ENCODE data around the gene NF2.

Gene NF2

GRCh38 chr22:29734406-29734805 is 131.0 kb downstream of the NF2 start:
- DNase-seq (ENCODE audit: extremely low spot score, insufficient read length, low read depth): no peak
- no peak for FAIRE-seq

- no peak for DNase-seq (ENCODE audit: extremely low spot score, insufficient read length, low read depth)
- no peak for FAIRE-seq
Measured at GRCh38 chr22:29734838-29735237, 131.4 kb downstream of the NF2 start.

GRCh38 chr22:29735416-29735815 is 132.0 kb downstream of the NF2 start:
- DNase-seq (ENCODE audit: extremely low spot score, insufficient read length, low read depth) (no peak), FAIRE-seq (no peak)

- FAIRE-seq (no peak), DNase-seq (ENCODE audit: extremely low spot score, insufficient read length, low read depth) (no peak)
Measured at GRCh38 chr22:29737251-29738117, 134.1 kb downstream of the NF2 start.

GRCh38 chr22:29738118-29738815 is 134.8 kb downstream of the NF2 start:
- FAIRE-seq (no peak), DNase-seq (ENCODE audit: extremely low spot score, insufficient read length, low read depth) (no peak)

- FAIRE-seq: no peak
- DNase-seq (ENCODE audit: extremely low spot score, insufficient read length, low read depth): no peak
Measured at GRCh38 chr22:29739346-29739875, 136.0 kb downstream of the NF2 start.

GRCh38 chr22:29740216-29740615 is 136.8 kb downstream of the NF2 start:
- DNase-seq (ENCODE audit: extremely low spot score, insufficient read length, low read depth) (no peak), FAIRE-seq (no peak)

- DNase-seq (ENCODE audit: extremely low spot score, insufficient read length, low read depth) (no peak), FAIRE-seq (no peak)
Measured at GRCh38 chr22:29741926-29742325, 138.5 kb downstream of the NF2 start.

GRCh38 chr22:29742326-29742725 is 138.9 kb downstream of the NF2 start:
- no peak for FAIRE-seq
- DNase-seq (ENCODE audit: extremely low spot score, insufficient read length, low read depth): no peak

- no peak for DNase-seq (ENCODE audit: extremely low spot score, insufficient read length, low read depth)
- FAIRE-seq: no peak
Measured at GRCh38 chr22:29744902-29745301, 141.5 kb downstream of the NF2 start.

GRCh38 chr22:29747832-29748231 is 144.4 kb downstream of the NF2 start:
- DNase-seq (ENCODE audit: extremely low spot score, insufficient read length, low read depth) (no peak), FAIRE-seq (no peak)

Data from GM18507 (cell line).